GM18511 (cell line): Measurements from ENCODE around the gene SPIRE2.

Experiments used
- ATAC-seq: cut with Tn5 transposase; IDR thresholded peaks from one replicate; pipeline ENCODE4 v1.9.1; 2021; ENCODE audit warnings: mild to moderate bottlenecking, moderate library complexity; ENCODE audit not compliant: unreplicated experiment

SPIRE2 gene

GRCh38 chr16:89893642-89894548, 65.6 kb downstream of the SPIRE2 start:
- ATAC-seq, result no peak

GRCh38 chr16:89895482-89896250, 67.4 kb downstream of the SPIRE2 start:
- ATAC-seq, result no peak

- no peak for ATAC-seq
Measured at GRCh38 chr16:89897204-89897603, 68.9 kb downstream of the SPIRE2 start.

DNA sequence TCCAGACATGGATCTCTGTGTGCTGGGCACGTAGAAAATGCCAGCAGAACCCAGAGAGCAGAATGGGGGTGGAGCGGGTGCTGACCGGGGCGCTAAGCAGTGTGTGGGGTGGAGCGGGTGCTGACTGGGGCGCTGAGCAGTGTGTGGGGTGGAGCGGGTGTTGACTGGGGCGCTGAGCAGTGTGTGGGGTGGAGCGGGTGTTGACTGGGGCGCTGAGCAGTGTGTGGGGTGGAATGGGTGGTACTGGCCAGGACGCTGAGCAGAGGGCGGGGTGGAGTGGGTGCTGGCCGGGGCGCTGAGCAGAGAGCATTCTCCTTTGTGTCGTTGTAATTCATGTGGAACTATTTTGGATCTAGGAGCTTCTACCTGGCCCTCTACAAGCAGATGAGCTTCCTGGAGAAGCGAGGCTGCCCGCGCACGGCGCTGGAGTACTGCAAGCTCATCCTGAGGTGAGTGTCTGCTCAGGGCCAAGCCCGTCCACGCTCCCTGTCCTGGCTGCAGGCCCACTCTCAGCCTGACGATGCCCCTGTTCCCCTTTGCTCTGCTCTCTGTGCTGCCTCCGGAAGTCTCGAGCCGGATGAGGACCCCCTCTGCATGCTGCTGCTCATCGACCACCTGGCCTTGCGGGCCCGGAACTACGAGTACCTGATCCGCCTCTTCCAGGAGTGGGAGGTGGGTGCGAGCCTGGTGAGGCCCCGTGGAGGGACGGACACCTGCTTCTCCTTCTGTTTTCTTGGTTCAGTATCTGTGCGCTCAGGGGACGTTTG, 70.1 kb downstream of the SPIRE2 start:
- no peak for ATAC-seq

- no peak for ATAC-seq
Measured at GRCh38 chr16:89899879-89900481, 71.7 kb downstream of the SPIRE2 start.

DNA sequence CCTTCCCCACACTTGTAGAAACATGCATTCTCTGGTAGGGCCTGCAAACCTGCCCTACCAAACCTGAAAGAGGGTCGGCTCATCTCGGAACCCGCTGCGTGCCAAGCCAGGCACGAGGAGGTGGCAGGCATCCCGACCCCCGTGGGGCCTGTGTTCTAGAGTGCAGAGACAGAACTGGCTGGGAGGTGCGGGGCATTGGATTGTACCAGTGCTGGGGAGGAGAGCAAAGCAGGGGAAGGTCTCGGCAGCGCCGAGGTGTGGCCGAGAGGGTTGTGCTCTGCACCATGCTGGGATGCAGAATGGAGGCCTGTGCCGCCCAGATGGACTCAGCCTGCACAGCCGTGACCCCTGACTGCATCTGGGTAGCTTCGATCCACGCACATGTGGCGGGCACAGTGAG, 72.6 kb downstream of the SPIRE2 start:
- ATAC-seq, result no peak

- no peak for ATAC-seq
Measured at GRCh38 chr16:89902980-89903379, 74.7 kb downstream of the SPIRE2 start.

DNA sequence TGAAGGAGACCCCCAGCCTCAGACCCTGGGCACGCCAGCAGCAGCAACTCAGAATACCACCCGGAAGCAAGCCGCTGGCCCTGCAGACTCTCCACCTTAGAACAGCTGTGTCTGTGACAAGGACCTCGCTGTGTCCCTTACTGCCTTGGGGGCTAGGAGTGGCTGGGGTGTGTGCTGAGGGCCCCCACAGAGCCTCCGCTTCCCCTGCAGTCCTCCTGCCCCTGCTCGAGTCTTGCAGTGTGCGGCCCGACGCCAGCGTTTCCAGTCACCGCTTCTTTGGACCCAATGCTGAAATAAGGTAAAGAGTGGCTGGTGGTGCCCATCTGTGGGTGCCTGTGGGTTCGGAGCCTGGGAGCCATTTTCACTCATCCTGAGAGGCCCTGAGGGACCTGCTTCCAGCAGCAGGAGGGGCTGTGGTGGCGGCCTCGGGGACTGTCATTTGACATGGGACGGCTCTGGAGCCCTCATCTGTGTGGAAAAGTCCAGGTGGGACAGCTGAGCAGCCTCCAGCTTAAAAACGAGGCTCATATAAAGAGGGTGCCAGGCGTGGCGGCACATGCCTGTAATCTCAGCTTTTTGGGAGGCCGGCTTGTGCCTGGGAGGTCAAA, 75.7 kb downstream of the SPIRE2 start:
- no peak for ATAC-seq

DNA sequence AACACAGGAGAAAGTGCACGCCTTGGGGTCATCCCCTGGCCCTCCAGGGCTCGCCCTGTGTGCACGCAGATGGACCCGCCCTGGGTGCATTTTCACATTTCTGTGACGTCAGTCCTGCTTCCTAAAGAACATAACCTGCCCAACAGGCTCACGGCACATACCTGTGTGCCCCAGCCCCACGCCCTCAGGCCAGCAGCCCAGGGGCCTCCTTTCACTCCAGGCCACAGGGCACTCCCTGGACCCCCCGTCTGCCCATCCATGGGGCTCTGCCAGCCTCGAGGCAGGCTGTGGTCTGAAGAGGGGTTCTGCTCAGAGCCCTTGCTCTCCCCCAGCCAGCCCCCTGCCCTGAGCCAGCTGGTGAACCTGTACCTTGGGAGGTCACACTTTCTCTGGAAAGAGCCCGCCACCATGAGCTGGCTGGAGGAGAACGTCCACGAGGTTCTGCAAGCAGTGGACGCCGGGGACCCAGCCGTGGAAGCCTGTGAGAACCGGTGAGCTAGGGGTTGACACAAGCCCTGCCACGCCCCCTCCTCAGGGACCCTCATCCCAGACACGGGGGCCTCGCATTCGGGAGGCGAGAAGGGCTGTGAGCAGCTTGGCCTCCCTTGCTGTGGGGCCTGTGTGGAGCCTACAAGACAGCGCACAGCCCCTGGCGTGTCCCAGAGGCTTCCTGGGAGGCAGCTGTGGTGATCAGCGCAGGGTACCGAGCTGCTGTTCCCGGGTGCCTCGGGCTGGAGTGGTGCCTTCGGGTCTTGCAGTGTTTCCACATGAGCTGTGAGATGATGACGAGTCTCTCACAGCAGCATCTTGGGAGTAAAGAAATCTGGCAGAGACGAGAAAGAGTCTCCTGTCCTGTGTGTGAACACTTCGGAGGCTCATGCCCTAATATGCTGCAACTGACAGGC, 76.6 kb downstream of the SPIRE2 start:
- ATAC-seq, result no peak

- ATAC-seq, result no peak
Measured at GRCh38 chr16:89905511-89906139, 77.3 kb downstream of the SPIRE2 start.

GRCh38 chr16:89906140-89907025, 78.1 kb downstream of the SPIRE2 start:
- no peak for ATAC-seq

GRCh38 chr16:89907055-89907814, 79.0 kb downstream of the SPIRE2 start:
- no peak for ATAC-seq

- ATAC-seq, result no peak
Measured at GRCh38 chr16:89908236-89908635, 80.0 kb downstream of the SPIRE2 start.

DNA sequence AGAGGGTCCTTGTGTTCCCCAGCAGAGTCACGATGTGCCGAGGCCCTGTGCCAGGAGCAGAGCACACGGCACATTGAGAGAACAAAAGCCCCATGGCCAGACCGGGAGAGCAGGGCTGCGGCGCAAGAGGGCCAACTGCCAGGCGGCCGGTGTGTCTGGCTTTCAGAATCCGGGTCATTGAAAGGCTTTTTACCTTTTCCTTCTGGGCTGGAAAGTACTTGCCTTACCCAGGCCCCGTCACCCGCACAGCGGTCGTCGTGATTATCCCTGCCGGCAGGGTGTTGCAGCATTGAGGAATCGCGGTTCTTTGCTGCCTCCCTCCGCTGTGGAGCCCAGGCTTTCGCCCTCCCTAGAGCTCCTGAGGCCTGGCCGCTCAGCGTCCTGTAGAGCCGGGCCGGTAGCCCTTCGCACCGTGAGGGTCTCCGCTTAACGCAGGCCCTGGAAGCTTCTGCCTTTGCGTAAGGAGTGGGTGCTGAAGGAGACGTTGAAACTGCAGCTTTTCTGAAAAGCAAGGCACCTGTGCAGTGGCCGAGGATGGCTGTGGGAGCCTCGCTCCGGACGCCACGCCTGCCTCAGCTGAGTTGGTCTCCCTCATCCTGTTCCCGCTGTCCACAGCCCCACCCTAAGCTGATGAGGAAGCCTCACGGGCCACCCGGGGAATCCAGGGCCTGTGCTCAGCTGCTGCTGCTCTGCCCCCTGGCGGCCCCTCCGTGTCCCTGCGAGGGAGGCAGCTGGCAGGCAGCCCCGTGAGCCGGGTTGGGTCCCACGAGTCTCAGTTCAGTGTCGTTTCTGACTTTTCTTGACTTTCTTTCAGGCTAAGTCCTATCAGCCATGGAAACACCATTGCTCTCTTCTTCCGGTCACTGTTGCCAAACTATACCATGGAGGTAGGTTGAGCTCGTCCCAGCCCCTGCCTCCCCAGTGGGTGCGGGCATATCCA, 81.8 kb downstream of the SPIRE2 start:
- no peak for ATAC-seq

DNA sequence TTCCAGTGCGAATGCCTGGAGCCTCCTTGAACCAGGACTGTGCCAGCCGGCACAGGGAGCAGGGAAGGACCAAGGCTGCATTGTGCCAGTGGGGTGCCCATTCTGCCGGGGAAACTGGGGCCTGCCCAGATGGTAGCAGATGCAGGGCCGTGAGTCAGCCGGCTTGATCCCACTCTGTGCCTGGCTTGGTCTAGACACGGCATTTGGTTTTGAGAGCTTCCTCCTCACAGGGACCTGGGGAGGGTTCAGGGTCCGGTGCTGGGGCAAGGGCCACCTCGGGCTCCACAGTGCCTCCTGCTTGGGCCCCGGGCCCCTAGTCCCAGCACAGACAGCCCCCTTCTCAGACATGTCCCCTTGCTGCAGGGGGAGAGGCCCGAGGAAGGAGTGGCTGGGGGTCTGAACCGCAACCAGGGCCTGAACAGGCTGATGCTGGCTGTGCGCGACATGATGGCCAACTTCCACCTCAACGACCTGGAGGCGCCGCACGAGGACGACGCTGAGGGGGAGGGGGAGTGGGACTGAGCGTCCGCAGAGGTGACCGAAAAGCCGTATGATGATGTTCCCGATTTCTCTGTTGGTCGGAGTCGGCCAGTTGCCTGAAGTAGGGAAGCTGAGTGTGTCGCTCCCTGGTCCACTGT, 82.6 kb downstream of the SPIRE2 start:
- no peak for ATAC-seq

DNA sequence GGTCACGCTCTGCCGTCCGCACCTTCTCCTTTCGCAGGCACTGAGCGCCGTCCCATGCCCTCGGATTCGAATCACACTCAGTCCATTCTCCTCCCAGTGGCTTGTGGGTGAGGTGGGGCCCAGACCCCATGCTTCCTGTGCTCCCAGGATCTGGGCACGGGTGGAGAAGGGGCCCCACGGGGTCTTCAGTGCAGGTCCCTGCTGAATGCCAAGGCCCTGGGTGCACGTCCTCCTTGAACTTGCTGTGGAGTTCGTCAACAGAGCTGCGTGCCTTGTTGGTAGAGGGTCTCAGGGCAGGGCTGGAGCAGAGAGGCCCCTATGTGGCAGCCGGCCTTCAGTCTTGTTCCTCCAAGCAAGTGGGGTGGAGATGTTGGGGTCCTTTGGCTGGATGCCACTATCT, 83.1 kb downstream of the SPIRE2 start:
- no peak for ATAC-seq
